Measurements from ENCODE around the gene ZDHHC11.
"Not testable (repeated sequence)": the region's sequence is repeated elsewhere in the genome, so short reads cannot be mapped to it uniquely, and the experiment has no call there.

The ZDHHC11 gene

DNA sequence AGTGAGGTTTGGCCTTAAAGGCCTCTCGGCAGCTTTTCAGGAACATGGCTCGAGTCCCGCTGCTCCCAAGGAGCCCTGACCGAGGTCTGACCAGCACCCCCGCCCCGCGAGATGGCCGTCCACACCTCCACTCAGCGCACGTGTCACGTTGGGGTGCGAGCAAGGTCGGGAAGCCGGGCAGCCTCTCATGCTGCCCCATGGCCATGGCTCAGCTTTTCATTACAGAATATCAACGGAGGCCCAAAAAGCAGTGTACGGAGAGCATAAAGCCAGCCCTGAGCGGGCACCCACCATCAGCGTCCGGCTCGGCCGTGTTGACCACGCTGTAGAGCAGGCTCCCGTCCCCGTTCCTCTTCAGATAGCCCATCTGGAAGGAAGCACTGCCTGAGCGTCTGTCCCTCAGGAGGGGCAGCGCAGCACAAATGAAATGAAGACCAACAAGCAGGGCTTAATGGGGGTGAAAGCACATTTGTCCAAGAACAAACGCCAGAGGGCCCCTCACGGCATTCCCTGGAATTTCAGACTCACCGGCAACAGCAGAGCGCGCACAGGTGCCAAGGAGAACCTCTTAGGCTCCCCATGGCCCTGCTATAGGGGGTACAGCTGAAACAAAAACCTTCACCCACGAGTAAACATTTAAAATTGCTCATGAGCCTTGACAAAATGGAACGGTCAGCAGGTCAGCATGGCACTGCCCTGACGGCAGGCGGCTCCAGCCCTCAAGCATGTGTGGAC, 30.2 kb upstream of the ZDHHC11 start:
- DNase-seq (ENCODE audit: low read depth) = no peak

DNA sequence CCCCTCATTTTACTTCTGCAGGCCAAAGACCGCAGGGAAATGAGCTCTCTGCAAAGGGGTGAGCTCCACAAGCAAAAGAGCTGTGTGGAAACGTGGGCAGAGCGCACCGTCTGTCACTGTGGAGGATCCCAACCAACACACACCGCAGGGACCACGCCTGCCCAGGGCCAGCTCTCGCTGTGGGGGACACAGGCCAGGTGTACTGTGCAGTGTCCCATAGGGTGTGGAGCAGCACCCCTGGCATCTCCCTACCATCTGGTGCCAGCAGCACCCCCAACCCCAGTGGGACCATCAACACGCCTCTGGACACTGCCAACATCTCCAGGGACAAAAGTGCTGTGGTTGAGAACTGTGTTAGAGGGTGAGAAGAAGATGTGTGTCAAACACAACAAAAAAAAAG, 27.9 kb upstream of the ZDHHC11 start:
- DNase-seq (ENCODE audit: low read depth) = not testable (repeated sequence)

DNA sequence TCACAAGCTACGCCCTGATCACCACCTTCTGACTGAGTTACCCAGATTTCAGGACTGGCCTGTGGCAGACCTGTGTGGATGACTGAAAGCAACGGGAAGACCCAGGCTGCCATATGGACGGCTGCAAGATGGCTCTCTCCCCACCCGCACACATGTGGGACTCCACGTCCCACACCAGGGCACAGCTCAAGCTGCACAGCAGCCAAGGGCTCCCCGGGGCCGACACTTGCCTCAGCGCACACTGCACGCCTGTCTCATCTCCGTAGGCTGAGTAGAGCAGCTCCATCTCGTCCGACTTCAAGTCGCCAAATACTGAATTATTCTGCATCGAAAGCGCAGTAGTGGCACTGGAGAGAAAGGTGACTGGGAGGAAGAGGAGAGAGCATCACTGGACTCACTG, 27.3 kb upstream of the ZDHHC11 start:
- DNase-seq (ENCODE audit: low read depth) = no peak

DNA sequence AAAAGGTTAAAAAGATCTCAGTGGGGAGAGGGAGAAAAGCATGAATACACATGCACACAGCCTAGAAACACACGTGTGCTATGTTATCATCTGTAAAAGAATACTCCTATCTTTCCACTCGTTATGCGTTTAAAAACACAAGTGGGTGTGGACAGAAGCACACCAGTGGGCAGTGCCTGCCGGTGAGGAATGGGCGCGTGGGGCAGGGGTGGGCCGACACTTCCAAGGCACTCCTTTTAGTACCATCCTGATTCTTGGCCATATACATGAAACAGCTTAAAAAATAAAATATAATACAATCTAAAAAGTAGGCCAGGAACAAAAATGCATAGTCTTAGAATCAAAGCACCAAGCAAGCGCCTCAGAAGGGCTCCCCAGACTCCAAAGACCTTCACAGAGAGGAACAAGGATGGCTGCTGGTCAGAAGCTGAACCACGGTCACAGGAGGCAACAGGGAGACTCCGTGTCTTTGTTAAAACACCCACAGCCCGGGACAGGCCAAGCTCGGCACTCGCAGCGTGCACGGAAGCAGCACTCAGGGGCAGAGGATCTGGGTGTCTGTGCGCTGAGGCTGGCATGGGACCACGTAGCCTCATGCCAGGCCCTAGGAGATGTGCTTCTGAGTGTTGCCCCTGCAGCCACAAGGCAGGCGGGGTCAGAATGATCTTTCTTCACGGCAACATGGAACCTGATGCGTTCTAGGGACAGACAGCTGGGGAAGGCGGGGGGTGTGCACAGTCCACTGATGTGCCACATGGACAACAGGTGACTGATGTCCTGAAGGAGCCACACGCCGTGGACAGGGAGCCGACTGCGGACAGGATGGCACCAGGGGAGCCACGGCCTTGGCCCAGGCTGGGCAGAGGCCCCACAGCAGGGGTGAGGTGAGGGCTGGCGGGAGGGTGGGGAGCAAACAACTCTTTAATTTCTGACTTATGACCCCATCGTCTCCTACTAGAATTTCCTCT, 25.9 kb upstream of the ZDHHC11 start:
- no peak for DNase-seq (ENCODE audit: low read depth)

DNA sequence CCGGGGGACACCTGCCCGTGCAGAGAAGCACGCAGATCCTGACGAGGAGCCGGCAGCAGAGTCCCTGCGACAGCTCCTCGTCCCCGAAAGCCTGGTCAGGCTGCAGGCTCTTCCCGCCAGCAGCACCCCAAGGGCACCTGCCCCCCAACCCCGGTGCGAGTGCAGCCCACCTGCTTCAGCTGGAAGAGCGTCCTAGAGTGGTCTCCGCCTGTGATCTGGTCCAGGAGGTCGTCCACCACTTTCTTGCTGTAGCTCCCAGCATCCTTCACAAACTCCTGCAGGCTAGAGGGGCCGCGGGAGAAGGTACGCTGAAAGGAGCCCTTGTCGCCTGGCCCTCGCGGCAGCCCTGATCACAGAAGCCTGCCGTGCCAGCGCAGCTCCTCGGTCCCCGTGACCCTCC, 25.1 kb upstream of the ZDHHC11 start:
- no peak for DNase-seq (ENCODE audit: low read depth)

DNA sequence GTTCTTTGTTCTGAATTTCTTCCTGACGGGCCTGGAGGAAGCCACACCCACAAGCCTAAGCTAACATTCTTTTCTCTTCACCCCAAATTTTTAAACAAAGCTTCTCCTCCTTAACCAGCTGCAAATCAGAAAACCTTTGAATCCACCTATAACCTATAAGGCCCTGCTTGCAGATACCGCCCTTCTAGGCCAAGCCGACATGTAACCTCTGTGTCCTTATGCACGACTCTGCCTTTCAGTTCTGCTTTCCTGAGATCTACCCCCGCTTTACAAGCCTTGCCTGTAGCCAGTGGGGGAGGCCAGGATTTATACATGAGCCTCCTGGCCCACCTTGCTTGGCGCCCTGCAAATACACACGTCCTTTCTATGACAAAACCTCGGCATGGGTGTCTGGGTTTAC, 22.5 kb upstream of the ZDHHC11 start:
- DNase-seq (ENCODE audit: low read depth) = no peak

DNA sequence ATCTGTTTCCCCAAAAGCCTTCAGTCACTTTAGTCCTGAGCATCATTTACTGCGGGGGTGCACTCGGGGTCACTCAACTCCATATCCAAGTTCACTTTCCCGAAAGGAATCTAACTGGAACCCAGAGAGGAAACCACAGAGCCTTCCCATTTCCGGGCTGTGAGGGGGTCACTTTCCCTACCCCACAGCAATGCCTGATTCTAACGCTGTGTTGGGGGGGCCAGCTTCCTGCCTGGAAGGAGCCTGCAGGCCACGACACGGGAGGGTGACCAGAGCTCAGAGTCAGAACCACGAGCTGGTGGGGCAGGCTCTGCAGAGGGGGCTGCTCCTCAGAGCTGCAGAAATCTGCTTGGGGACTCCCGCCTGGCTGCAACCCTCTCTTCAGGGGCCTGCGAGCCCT, 21.5 kb upstream of the ZDHHC11 start:
- DNase-seq (ENCODE audit: low read depth) = no peak

DNA sequence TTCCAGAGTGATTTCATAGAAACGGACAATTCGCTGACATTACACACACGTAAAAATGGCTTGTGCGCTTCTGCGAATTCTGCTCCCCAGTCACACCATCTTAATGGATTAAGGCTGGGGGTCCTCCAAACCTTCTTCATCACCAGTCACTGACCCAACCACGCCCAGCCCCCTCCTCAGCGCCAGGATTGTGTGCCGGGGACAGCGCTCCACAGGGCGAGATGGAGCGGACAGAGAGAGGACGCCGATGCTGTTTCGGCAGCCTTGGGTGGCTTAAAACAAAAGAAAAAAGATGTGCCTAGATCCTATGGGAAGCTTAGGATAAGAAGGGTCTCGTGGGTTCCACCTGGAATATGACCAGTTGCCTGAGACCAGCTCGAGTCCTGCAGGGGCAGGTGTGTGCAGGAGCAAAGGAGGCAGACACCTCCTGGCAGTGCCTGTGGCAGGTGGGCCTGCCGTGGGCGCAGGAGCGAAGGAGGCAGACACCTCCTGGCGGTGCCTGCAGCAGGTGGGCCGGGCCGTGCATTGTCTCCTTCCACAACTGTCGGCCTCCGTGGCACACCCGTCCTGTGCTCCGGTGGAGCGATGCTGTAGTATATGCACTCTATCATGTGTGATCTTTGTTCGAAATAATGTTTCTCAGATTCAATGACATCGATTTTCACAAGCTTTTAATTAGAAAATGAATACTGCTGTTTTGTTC, 21.0 kb upstream of the ZDHHC11 start:
- DNase-seq (ENCODE audit: low read depth) = no peak

DNA sequence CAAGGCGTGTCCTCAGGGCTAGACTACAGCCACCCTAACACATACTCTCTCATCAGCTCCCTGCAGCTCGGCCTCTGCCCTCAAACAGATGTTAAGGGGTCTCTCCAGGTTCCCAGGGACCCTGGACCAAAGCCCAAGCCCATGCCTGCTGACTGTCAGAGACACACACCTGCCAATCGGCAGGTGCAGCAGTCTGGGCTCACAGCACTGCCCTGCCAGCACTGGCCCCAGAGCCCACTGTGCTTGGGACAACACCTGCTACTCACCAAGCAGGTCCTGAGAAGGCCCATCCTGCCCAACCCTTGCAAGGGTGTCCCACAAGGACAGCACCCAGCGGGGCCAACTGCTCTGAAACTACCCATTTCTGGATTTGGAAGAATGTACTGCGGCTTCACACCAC, 20.2 kb upstream of the ZDHHC11 start:
- DNase-seq (ENCODE audit: low read depth) = no peak

DNA sequence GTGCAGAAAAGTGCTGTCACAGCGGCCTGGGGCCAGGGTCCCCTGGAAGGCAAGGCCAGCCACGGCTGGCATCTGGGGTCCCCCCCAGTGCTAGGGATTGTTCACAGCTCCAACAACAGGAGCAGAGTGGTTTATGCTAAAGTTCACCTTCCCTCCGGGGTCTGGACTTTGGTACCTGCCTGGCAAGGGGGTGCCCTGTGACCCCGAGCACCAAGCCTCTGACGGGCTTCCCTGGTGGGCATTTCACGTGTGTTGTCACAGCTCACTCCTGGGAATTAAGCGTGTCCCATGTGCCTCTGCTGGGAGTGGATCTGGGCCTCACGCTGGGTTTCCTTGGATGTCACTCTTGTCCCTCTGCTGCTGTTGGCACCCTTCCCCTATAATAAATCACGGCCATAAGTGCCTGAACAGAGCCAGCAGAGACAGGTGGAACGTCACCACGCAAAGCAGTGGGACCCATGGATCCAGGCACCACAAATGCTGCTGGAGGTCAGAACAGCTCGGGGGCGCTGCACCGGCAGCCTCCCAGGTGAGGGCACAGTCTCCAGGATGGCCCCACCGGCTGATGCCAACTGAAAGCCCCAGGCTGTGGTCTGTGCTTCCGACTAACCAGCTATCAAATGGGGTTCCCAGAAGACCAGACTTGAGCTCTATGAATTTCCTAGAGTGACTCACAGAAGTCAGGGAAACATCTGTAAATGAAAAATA, 17.8 kb upstream of the ZDHHC11 start:
- no peak for DNase-seq (ENCODE audit: low read depth)

DNA sequence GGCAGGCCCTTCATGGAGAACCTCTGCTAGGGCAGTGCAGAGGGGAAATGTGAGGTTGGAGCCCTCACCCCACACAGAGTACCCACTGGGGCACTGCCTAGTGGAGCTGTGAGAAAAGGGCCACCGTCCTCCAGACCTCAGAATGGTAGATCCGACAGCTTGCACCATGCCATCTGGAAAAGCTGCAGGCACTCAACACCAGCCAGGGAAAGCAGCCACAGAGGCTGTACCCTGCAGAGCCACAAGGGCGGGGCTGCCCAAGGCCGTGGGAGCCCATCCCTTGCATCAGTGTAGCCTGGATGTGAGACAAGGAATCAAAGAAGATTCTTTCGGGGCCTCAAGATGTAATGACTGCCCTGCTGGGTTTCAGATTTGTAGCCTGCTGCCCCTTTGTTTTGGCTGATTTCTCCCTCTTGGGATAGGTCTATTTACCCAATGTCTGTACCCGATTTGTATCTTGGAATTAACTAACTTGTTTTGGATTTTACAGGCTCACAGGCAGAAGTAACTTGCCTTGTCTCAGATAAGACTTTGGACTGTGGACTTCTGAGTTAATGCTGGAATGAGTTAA, 16.6 kb upstream of the ZDHHC11 start:
- no peak for DNase-seq (ENCODE audit: low read depth)

DNA sequence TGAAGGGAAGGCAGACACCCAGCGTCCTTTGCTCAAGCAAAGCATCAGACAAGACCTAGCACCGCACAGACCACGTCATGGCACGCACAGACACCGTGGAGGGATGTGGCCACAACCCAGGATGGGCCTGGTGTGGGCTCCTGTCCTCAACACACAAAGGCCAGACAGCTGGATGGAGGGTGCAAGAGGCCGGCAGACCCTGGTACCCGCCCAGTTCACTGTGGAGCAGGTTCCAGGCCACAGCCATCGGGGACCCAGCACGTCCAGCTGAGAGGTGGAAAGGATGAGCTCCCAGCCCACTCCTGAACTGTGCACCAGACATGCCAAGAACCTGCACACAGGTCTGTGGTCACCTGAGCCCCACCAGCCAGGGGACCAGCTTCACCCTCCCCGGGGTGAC, 15.0 kb upstream of the ZDHHC11 start:
- no peak for DNase-seq (ENCODE audit: low read depth)

DNA sequence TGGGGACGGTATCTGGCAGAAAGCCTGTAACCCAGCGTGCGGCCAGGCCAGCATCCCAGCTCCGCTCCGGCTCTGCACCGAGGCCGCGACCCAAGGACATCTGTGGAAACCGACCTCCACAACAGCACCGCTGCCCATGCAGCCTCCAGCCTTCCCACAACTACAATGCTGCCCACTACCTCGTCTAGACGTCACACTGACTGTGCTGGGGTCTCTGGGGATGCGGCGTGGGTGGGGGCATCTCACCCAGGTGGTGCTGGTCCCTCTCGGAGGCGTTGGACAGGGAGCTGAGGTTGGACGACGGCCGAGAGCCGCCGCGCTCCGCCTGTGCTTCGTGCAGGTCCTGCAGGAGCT, 14.4 kb upstream of the ZDHHC11 start:
- DNase-seq (ENCODE audit: low read depth) = no peak

DNA sequence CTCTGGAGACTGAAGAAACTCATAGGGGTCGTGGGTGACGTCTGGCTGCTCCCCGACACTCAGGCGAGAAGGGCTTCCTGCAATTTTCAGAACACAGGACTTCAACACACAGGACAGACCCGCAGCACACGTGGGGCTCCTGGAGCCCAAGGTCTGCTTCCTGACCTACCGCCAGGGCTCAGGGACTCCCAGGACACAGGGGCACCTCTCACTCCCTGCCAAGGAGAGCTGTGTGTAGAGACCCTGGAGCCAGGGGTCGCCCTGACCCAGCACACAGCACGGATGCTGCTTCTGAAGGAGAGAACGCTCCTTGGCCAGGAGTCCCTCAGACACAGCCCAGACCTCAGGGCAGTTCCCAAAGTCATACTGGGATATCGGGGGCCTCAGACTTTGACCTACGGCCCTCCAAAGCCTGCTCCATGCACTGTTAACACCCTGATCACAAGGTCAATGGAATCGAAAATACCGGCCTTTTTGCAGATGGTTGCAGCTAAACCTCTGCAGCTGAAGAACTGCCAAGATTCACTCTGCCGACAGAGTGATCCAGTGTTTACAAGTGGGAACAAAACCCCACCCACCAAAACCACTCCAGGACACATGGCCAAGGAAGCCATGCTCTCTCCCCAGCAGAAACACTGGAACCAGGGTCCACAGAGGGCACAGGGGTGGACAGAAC, 13.8 kb upstream of the ZDHHC11 start:
- no peak for DNase-seq (ENCODE audit: low read depth)

DNA sequence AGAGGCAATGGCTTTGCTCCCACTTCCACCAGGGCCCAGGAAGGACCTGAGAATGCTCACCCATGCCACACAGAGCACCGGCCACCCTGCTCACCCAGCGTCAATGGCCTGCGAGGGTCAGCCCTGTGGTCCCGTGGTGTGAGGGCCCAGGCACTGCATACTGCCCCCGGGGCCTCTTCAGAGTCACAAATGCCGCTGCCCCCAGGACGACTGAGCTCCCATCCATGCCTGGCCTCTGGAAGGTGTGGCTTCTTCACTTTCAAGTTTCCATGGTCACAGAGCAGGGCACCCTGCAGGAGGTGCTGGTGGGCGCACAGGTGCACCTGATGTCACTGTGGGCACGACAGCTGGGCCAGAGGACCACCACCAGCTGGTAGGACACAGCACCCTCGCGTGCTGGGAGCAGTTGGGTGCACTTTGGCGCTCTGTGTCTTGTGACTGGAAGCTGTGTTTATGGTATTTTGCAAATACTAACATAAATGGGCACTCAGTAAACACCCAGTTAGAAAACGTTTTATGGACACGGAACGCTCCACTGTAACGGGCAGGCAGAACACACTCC, 12.5 kb upstream of the ZDHHC11 start:
- no peak for DNase-seq (ENCODE audit: low read depth)

DNA sequence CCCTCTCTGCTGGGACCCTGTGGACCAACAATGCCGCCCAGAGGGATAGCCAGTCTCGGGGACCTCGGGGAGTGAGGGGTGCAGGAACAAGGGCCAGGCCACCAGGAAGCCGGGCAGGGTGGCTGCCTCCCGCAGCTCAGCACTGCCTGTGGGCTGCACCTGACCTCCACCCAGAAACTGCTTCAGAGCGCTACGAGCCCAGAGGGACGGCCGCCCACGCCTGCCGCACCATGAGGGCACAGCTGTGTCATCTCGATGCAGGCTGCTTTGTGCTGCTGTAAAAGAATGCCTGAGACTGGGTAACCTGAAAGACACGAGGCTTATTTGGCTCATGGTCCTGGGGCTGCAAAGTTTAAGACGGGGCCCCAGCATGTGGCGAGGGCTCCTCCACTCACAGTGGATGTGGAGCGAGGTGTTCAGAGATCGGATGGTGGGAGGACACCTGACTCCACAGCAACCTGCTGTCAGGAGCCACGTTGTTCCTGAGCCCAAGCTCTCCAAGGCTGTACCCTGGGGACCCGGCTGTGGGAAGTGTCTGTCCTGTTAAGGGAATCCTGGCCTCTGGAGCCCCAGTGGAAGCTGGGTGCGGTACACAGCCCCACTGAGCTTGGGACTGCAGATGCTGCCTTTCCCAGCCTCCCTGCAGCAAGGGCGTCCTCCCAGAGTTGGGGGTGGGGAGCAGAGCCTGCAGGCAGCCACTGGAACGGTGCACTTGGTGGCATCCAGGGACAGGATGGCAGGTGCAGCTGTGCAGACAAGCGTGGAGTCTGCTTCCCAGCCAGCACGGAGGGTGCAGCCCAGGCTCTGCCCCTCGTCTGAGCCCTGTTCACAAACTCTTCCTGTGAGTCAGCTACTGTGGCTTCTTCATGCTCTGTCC, 11.8 kb upstream of the ZDHHC11 start:
- no peak for DNase-seq (ENCODE audit: low read depth)

DNA sequence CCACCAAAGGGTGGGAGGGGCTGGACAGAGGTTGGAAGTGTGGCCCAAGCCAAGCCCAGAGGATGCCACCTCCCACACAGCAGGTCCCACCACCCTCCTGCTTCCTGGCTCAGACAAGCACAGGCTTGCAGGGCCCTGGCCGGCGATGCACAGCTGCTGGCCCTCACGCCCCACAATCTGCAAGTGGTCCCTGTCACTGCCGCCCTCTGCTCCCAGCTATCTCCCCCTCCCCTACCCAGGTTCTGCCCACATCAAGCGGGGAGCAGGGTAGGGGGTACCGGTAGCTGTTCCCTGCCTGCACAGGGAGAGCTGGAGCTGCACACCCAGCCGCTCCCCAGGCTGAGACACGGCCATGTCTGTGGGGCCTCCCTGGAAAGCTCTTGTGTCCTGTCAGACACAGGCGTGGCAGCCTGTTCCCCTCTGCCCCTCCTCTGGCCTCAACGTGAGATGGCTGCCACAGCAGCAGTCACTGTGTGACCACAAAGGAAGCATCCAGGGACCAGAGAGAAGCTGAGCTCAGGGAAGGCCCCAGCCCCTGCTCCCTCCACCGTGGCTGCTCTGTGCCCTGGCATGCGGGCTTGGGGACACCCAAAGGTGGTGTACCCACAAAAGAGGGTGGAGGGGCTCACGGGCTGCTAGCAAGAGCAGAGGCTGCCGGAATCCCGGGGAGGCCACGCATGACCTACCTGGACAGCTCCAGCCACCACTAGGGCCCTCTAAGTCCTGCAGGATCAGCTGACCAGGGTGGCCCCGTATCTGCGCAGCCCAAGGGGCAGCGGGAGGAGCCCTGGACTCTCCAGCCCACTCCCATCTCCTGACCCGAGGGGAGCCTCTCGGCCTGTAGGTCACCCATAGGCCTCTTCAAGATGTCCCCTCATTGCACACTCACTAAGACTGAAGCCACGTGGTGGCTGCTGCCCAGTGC, 10.9 kb upstream of the ZDHHC11 start:
- DNase-seq (ENCODE audit: low read depth) = no peak

DNA sequence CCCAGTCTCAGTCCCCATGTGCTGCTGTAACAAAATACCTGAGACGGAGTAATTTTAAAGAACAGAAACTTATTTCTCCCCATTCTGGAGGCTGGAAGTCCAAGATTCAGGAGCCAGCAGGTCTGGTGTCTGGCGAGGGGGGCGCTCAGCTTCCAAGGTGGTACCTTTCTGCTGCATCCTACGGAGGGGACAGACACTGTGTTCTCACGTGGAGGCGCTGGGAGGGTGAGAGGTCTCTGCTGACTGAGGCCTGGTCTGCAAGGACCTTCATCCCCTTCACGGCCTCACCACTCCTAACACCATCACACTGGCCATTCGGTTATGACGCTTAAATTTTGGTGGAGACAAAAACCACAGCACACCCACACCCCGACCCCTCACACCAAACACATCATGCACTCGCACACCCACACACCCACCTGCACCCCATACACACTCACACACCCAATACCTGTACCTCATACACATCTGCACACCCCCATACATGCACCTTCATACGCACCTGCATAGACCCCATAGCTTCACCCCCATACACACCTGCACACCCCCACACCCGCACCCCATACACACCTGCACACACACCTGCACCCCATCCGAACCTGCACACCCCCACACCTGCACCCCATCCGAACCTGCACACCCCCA, 9.8 kb upstream of the ZDHHC11 start:
- DNase-seq (ENCODE audit: low read depth) = no peak

All from HS-27A (cell line).